ENCODE results near the gene KATNB1. TPM values are rescaled to one million over a fixed set of nuclear protein-coding genes. Genes with fewer than 3 reads are reported as not detected.

The KATNB1 gene
- total RNA-seq, 1 experiment from 2014 or later: 17.7 TPM

GRCh38 chr16:57755061-57755684 is 19.6 kb downstream of the KATNB1 start:
- Histone ChIP-seq H3K4me3 (no peak overlapping the region), H3K4me1 (replicated peaks) (peaks cover 10% of the 10 kb centered on the region), H3K36me3 (peaks cover 61% of the 10 kb centered on the region), H3K27me3 (replicated peaks) (no peaks in the 10 kb centered on the region), H3K9me3 (replicated peaks) (no peaks in the 10 kb centered on the region), H3K27ac (no peak overlapping the region)
- no peak for DNase-seq (ENCODE audit: low read depth in 1 of 2, low spot score in 2 of 2)

- Histone ChIP-seq H3K4me1 (replicated peaks) (peaks cover 10% of the 10 kb centered on the region), H3K27me3 (replicated peaks) (no peaks in the 10 kb centered on the region), H3K9me3 (replicated peaks) (no peaks in the 10 kb centered on the region), H3K36me3 (peaks cover 68% of the 10 kb centered on the region), H3K4me3 (no peak overlapping the region), H3K27ac (no peak overlapping the region)
- DNase-seq (ENCODE audit: low read depth in 1 of 2, low spot score in 2 of 2): no peak
These were observed 20.3 kb downstream of the KATNB1 start for GRCh38 chr16:57755726-57756423.

- peaks cover 74% of the 10 kb centered on the region for H3K36me3 ChIP-seq
- H3K4me3 ChIP-seq: no peak overlapping the region
These were observed 21.1 kb downstream of the KATNB1 start for GRCh38 chr16:57756424-57757325.

GRCh38 chr16:57757326-57757786 is 21.8 kb downstream of the KATNB1 start:
- Histone ChIP-seq H3K27ac (no peak overlapping the region), H3K36me3 (peaks cover 81% of the 10 kb centered on the region), H3K27me3 (replicated peaks) (no peaks in the 10 kb centered on the region), H3K4me3 (no peak overlapping the region), H3K4me1 (replicated peaks) (peaks cover 10% of the 10 kb centered on the region), H3K9me3 (replicated peaks) (no peaks in the 10 kb centered on the region)
- DNase-seq (ENCODE audit: low read depth in 1 of 2, low spot score in 2 of 2): peak; percentile 84 to 91

More at GRCh38 chr16:57756424-57757325, 21.1 kb downstream of the KATNB1 start:
- H3K27ac ChIP-seq: no peak overlapping the region
- H3K27me3 ChIP-seq (replicated peaks): no peaks in the 10 kb centered on the region
- no peaks in the 10 kb centered on the region for H3K9me3 ChIP-seq (replicated peaks)
- no peak for DNase-seq (ENCODE audit: low read depth in 1 of 2, low spot score in 2 of 2)
- peaks cover 10% of the 10 kb centered on the region for H3K4me1 ChIP-seq (replicated peaks)

GRCh38 chr16:57757883-57758282 is 22.3 kb downstream of the KATNB1 start:
- no peak for DNase-seq (ENCODE audit: low read depth in 1 of 2, low spot score in 2 of 2)
- peaks cover 10% of the 10 kb centered on the region for H3K4me1 ChIP-seq (replicated peaks)
- peaks cover 86% of the 10 kb centered on the region for H3K36me3 ChIP-seq
- H3K27ac ChIP-seq: no peak overlapping the region
- H3K27me3 ChIP-seq (replicated peaks): no peaks in the 10 kb centered on the region
- no peaks in the 10 kb centered on the region for H3K9me3 ChIP-seq (replicated peaks)
- no peak overlapping the region for H3K4me3 ChIP-seq

- Histone ChIP-seq H3K27me3 (replicated peaks) (no peaks in the 10 kb centered on the region), H3K4me1 (replicated peaks) (peaks cover 12% of the 10 kb centered on the region), H3K36me3 (peaks cover 88% of the 10 kb centered on the region), H3K9me3 (replicated peaks) (0 out of 2 replicates have a peak, but pooled peaks cover 1% of the 10 kb centered on the region), H3K4me3 (no peak overlapping the region), H3K27ac (no peak overlapping the region)
- DNase-seq (ENCODE audit: low read depth in 1 of 2, low spot score in 2 of 2): no peak
These were observed 23.0 kb downstream of the KATNB1 start for GRCh38 chr16:57758331-57759117.

GRCh38 chr16:57759131-57759530 is 23.6 kb downstream of the KATNB1 start:
- H3K27me3 ChIP-seq (replicated peaks): no peaks in the 10 kb centered on the region
- peaks cover 91% of the 10 kb centered on the region for H3K36me3 ChIP-seq
- peaks cover 19% of the 10 kb centered on the region for H3K4me1 ChIP-seq (replicated peaks)
- 0 out of 2 replicates have a peak, but pooled peaks cover 2% of the 10 kb centered on the region for H3K9me3 ChIP-seq (replicated peaks)
- no peak overlapping the region for H3K27ac ChIP-seq
- DNase-seq (ENCODE audit: low read depth in 1 of 2, low spot score in 2 of 2): no peak
- no peak overlapping the region for H3K4me3 ChIP-seq

- Histone ChIP-seq H3K27ac (no peak overlapping the region), H3K4me1 (replicated peaks) (peaks cover 25% of the 10 kb centered on the region), H3K36me3 (peaks cover 94% of the 10 kb centered on the region), H3K27me3 (replicated peaks) (no peaks in the 10 kb centered on the region), H3K4me3 (no peak overlapping the region), H3K9me3 (replicated peaks) (0 out of 2 replicates have a peak, but pooled peaks cover 2% of the 10 kb centered on the region)
- DNase-seq (ENCODE audit: low read depth in 1 of 2, low spot score in 2 of 2): no peak
These were observed 24.2 kb downstream of the KATNB1 start for GRCh38 chr16:57759541-57760356.

- Histone ChIP-seq H3K9me3 (replicated peaks) (0 out of 2 replicates have a peak, but pooled peaks cover 2% of the 10 kb centered on the region), H3K4me1 (replicated peaks) (peaks cover 32% of the 10 kb centered on the region), H3K27ac (no peak overlapping the region), H3K4me3 (no peak overlapping the region), H3K27me3 (replicated peaks) (no peaks in the 10 kb centered on the region), H3K36me3 (peaks cover 95% of the 10 kb centered on the region)
- DNase-seq (ENCODE audit: low read depth in 1 of 2, low spot score in 2 of 2): no peak
These were observed 25.0 kb downstream of the KATNB1 start for GRCh38 chr16:57760357-57761160.

- Histone ChIP-seq H3K4me3 (no peak overlapping the region), H3K36me3 (peaks cover 95% of the 10 kb centered on the region), H3K9me3 (replicated peaks) (0 out of 2 replicates have a peak, but pooled peaks cover 2% of the 10 kb centered on the region), H3K27ac (no peak overlapping the region), H3K4me1 (replicated peaks) (peaks cover 32% of the 10 kb centered on the region), H3K27me3 (replicated peaks) (no peaks in the 10 kb centered on the region)
- no peak for DNase-seq (ENCODE audit: low read depth in 1 of 2, low spot score in 2 of 2)
These were observed 25.7 kb downstream of the KATNB1 start for GRCh38 chr16:57761301-57761700.

- Histone ChIP-seq H3K9me3 (replicated peaks) (0 out of 2 replicates have a peak, but pooled peaks cover 2% of the 10 kb centered on the region), H3K4me1 (replicated peaks) (peaks cover 31% of the 10 kb centered on the region), H3K36me3 (peaks cover 95% of the 10 kb centered on the region), H3K4me3 (no peak overlapping the region), H3K27ac (no peak overlapping the region), H3K27me3 (replicated peaks) (no peaks in the 10 kb centered on the region)
- no peak for DNase-seq (ENCODE audit: low read depth in 1 of 2, low spot score in 2 of 2)
These were observed 26.4 kb downstream of the KATNB1 start for GRCh38 chr16:57761957-57762356.

Data from SJSA1 (cell line).